ENCODE data around the gene RFTN1. TPM values are rescaled to one million over a fixed set of nuclear protein-coding genes. Genes with fewer than 3 reads are reported as not detected.

RFTN1 gene
- total and polyA plus RNA-seq, 2 experiments from 2014 or later = 3.3 to 7.2 TPM

- no peak for TF ChIP-seq REST (IDR thresholded peaks at IDR 0.05; ENCODE audit: unreplicated experiment)
Observed at GRCh38 chr3:16401273-16401672, 112.2 kb downstream of the RFTN1 start (continued).

- Mint-ChIP-seq H3K27me3 (ENCODE audit: insufficient read depth, low read depth, poor library complexity) (peaks cover 4% of the 10 kb centered on the region), H3K36me3 (ENCODE audit: low read depth) (no peaks in the 10 kb centered on the region; the same call in 2 of the 3 replicates), H3K9me3 (peaks cover 3% of the 10 kb centered on the region; the same call in 2 of the 3 replicates), H3K27ac (no peak overlapping the region), H3K4me1 (peaks cover 13% of the 10 kb centered on the region), H3K4me3 (no peak overlapping the region)
- Histone ChIP-seq H4K20me1 (replicated peaks; ENCODE audit: insufficient read depth) (no peaks in the 10 kb centered on the region), H3K27me3 (ENCODE audit: insufficient read depth) (no peaks in the 10 kb centered on the region), H3K9me2 (ENCODE audit: insufficient read depth) (peaks cover 11% of the 10 kb centered on the region; the same call in 1 of the 2 replicates), H3K4me1 (ENCODE audit: insufficient read depth) (peaks cover 7% of the 10 kb centered on the region), H3K4me3 (no peak overlapping the region), H3K27ac (ENCODE audit: low read depth) (no peak overlapping the region), H3K4me2 (no peak overlapping the region), H2AFZ (no peak overlapping the region), H3K36me3 (ENCODE audit: insufficient read depth) (no peaks in the 10 kb centered on the region), H3F3A (replicated peaks; ENCODE audit: low read depth) (no peaks in the 10 kb centered on the region), H3K79me2 (replicated peaks; ENCODE audit: insufficient read depth) (no peaks in the 10 kb centered on the region)
- no peak for DNase-seq (ENCODE audit: low spot score)
- ATAC-seq = peak; percentile 46
- no peak for TF ChIP-seq ZNF462 (CRISPR knock-in tag; IDR thresholded peaks at IDR 0.05)
- no peak for TF ChIP-seq ZNF114 (CRISPR knock-in tag; IDR thresholded peaks at IDR 0.05)
- TF ChIP-seq REST (IDR thresholded peaks at IDR 0.05; ENCODE audit: unreplicated experiment) = no peak
- no peak for TF ChIP-seq STAT1 (IDR thresholded peaks at IDR 0.05; ENCODE audit: unreplicated experiment)
- TF ChIP-seq POLR2AphosphoS5 (IDR thresholded peaks at IDR 0.05; ENCODE audit: low read depth) = no peak
- no peak for TF ChIP-seq ETS1 (IDR thresholded peaks at IDR 0.05)
- TF ChIP-seq JUNB (IDR thresholded peaks at IDR 0.05; ENCODE audit: unreplicated experiment) = no peak
- TF ChIP-seq NANOG (IDR thresholded peaks at IDR 0.05; ENCODE audit: borderline replicate concordance) = no peak
- TF ChIP-seq CREB1 (CRISPR knock-in tag; IDR thresholded peaks at IDR 0.05; ENCODE audit: low read depth) = no peak
Observed at GRCh38 chr3:16400106-16400931, 113.2 kb downstream of the RFTN1 start.

All from GM23338 (cell line).